HepG2 (cell line): ENCODE measurements around the gene ECE2. TPM values are rescaled to one million over a fixed set of nuclear protein-coding genes. Genes with fewer than 3 reads are reported as not detected.
A peak's percentile ranks its signal among the peaks of the same experiment; 100 is the strongest.

Source experiments
- ATAC-seq: fragments of 200-7000 bp; cut with Tn5 transposase; 3 replicates; pipeline ENCODE4 v1.9.1; 2020; ENCODE audit warnings: mild to moderate bottlenecking, moderate library complexity
- BruUV-seq: library from RNA; stranded (reverse); fragments of 400-500 nt; replicated peaks from 2 replicates; lab custom pipeline; 2021; lab: Mats Ljungman, UMichigan
- CTCF ChIA-PET: fragments of 300-600 bp; formaldehyde crosslinking; extraction: SDS; loops from one replicate; lab custom pipeline; 2021; ENCODE audit warnings: low total read pairs, inconsistent platforms, low intra/inter-chr PET ratio; lab: Yijun Ruan, JAX
- POLR2A ChIA-PET: fragments of 350-600 bp; sonication (Branson Sonifier 250); formaldehyde crosslinking; loops from one replicate; lab custom pipeline; 2020; ENCODE audit warnings: antibody characterized with exemption, inconsistent platforms; lab: Yijun Ruan, JAX
- DNase-seq: peaks from one replicate; pipeline ENCODE4 v3.0.0-alpha.2; 2015; ENCODE audit warnings: low spot score
- FAIRE-seq: peaks from 3 replicates; lab custom pipeline; 2011; peaks lifted over from hg19 to GRCh38; lab: Jason Lieb, UNC
- H2AFZ ChIP-seq: one replicate; pipeline ENCODE4 v1.6.1; 2011; ENCODE audit warnings: low read length, inconsistent platforms
- H3K27ac ChIP-seq: fragments of 300-600 bp; 3 replicates; pipeline ENCODE4 v1.8.0; 2011; ENCODE audit warnings: mixed run types, mild to moderate bottlenecking, mixed read lengths, low read length, inconsistent platforms; ENCODE audit not compliant: insufficient read depth; ENCODE audit errors: extremely low read length
- H3K27me3 ChIP-seq, 2 experiments: fragments of 200-600 bp in 1 of 2; 2 replicates in 1 of 2; 3 replicates in 1 of 2; pipeline versions ENCODE4 v1.6.0 to v1.8.0; 2011; ENCODE audit warnings: low read length in 2 of 2, mild to moderate bottlenecking in 2 of 2, moderate library complexity in 2 of 2, inconsistent platforms in 1 of 2; ENCODE audit not compliant: insufficient read depth in 2 of 2, control insufficient read depth in 1 of 2
- H3K36me3 ChIP-seq, 2 experiments: fragments of 200-600 bp in 1 of 2; replicated peaks in 1 of 2; 2 replicates in 1 of 2; 3 replicates in 1 of 2; pipeline versions ENCODE4 v1.5.1 to v1.8.0; 2011; ENCODE audit warnings: low read length in 2 of 2, inconsistent platforms in 1 of 2; ENCODE audit not compliant: insufficient read depth in 2 of 2, control insufficient read depth in 1 of 2
- H3K4me1 ChIP-seq: 2 replicates; pipeline ENCODE4 v1.5.1; 2012; ENCODE audit warnings: low read length, inconsistent platforms; ENCODE audit not compliant: insufficient read depth
- H3K4me2 ChIP-seq: 2 replicates; pipeline ENCODE4 v1.6.0; 2011; ENCODE audit warnings: low read depth, low read length, inconsistent platforms
- H3K4me3 ChIP-seq, 3 experiments: fragments of 200-600 bp in 1 of 3; sonication (generic), shearing (Covaris generic) in 1 of 3; replicated peaks in 1 of 3; 2 replicates each; pipeline ENCODE4 v1.5.1; 2011 to 2016; ENCODE audit warnings: low read length in 3 of 3, inconsistent platforms in 2 of 3, low read depth in 2 of 3, mild to moderate bottlenecking in 2 of 3, control low read depth in 1 of 3, mixed read lengths in 1 of 3; ENCODE audit not compliant: insufficient read depth in 1 of 3
- H3K79me2 ChIP-seq: one replicate; pipeline ENCODE4 v1.6.1; 2011; ENCODE audit warnings: low read length, inconsistent platforms; ENCODE audit not compliant: insufficient read depth
- H3K9ac ChIP-seq: 2 replicates; pipeline ENCODE4 v1.6.0; 2011; ENCODE audit warnings: mild to moderate bottlenecking, low read depth, low read length, inconsistent platforms; ENCODE audit not compliant: insufficient read depth
- H3K9me3 ChIP-seq: 2 replicates; pipeline ENCODE4 v1.5.1; 2012; ENCODE audit warnings: mild to moderate bottlenecking, low read length
- H4K20me1 ChIP-seq: 2 replicates; pipeline ENCODE4 v1.6.0; 2011; ENCODE audit warnings: inconsistent platforms, mild to moderate bottlenecking, low read length, moderate library complexity; ENCODE audit not compliant: insufficient read depth
- AGO2 ChIP-seq: fragments of 200-400 bp; formaldehyde crosslinking; optimal IDR thresholded peaks from 2 replicates; pipeline ENCODE3; 2017; ENCODE audit warnings: mild to moderate bottlenecking, low read depth, low read length, moderate library complexity
- ATF7-NPFF ChIP-seq: sonication (generic); formaldehyde crosslinking; IDR thresholded peaks from 2 replicates; pipeline ENCODE4 v1.8.1; 2023; ENCODE audit warnings: mild to moderate bottlenecking, low read depth, missing genetic modification reagents, moderate library complexity
- CENPBD1 ChIP-seq: sonication (generic); formaldehyde crosslinking; IDR thresholded peaks from 2 replicates; pipeline ENCODE4 v1.8.0; 2022; ENCODE audit warnings: missing genetic modification reagents, low read depth, mild to moderate bottlenecking, borderline replicate concordance
- FOXC1 ChIP-seq: sonication (generic); formaldehyde crosslinking; IDR thresholded peaks from 2 replicates; pipeline ENCODE4 v1.8.0; 2022; ENCODE audit warnings: mild to moderate bottlenecking, missing genetic modification reagents, borderline replicate concordance
- HNRNPH1 ChIP-seq: fragments of 200-400 bp; formaldehyde crosslinking; optimal IDR thresholded peaks from 2 replicates; pipeline ENCODE3; 2017; ENCODE audit warnings: mild to moderate bottlenecking, low read depth, low read length
- JUNB ChIP-seq: sonication (generic); formaldehyde crosslinking; IDR thresholded peaks from 2 replicates; pipeline ENCODE4 v1.8.0; 2022; ENCODE audit warnings: missing genetic modification reagents, mild to moderate bottlenecking, borderline replicate concordance
- MXD3 ChIP-seq: IDR thresholded peaks from 2 replicates; pipeline ENCODE4 v1.6.1; 2016; ENCODE audit warnings: mild to moderate bottlenecking, missing biosample characterization, missing genetic modification reagents
- NFE2 ChIP-seq: sonication (generic); formaldehyde crosslinking; IDR thresholded peaks from 2 replicates; pipeline ENCODE4 v1.4.0; 2020; ENCODE audit warnings: missing genetic modification reagents
- NR2F6 ChIP-seq, 2 experiments: IDR thresholded peaks; 2 replicates each; pipeline ENCODE4 v1.6.1; 2016; ENCODE audit warnings: antibody characterized with exemption in 1 of 2, mild to moderate bottlenecking in 1 of 2
- PRMT3 ChIP-seq: sonication (generic); formaldehyde crosslinking; IDR thresholded peaks from 2 replicates; pipeline ENCODE4 v1.8.1; 2022; ENCODE audit warnings: low read depth, mild to moderate bottlenecking, moderate library complexity, missing genetic modification reagents, borderline replicate concordance
- SKIL ChIP-seq: sonication (generic); formaldehyde crosslinking; IDR thresholded peaks from 2 replicates; pipeline ENCODE4 v1.8.0; 2022; ENCODE audit warnings: missing genetic modification reagents, mild to moderate bottlenecking, moderate library complexity, borderline replicate concordance
- ZC3H4 ChIP-seq: sonication (generic); formaldehyde crosslinking; IDR thresholded peaks from 2 replicates; pipeline ENCODE4 v1.4.0; 2020; ENCODE audit warnings: missing genetic modification reagents, borderline replicate concordance
- ZFX ChIP-seq: sonication (generic); formaldehyde crosslinking; IDR thresholded peaks from 2 replicates; pipeline ENCODE4 v1.4.0; 2020; ENCODE audit warnings: mild to moderate bottlenecking, low read depth, missing genetic modification reagents, moderate library complexity
- ZNF253 ChIP-seq: sonication (generic); formaldehyde crosslinking; IDR thresholded peaks from 2 replicates; pipeline ENCODE4 v1.8.0; 2022; ENCODE audit warnings: mild to moderate bottlenecking, missing genetic modification reagents, borderline replicate concordance
- ZNF557 ChIP-seq: sonication (generic); formaldehyde crosslinking; IDR thresholded peaks from 2 replicates; pipeline ENCODE4 v1.4.0; 2020; ENCODE audit warnings: missing genetic modification reagents
- ZNF703 ChIP-seq: sonication (generic); formaldehyde crosslinking; IDR thresholded peaks from 2 replicates; pipeline ENCODE4 v1.5.1; 2020; ENCODE audit warnings: missing genetic modification reagents, mild to moderate bottlenecking, moderate library complexity, borderline replicate concordance
- WGBS: methylation state at CpG from one replicate; pipeline ENCODE4 v1.1.6; 2017; ENCODE audit warnings: low lambda C conversion rate; 5-methylcytosine and 5-hydroxymethylcytosine counted together
- in situ Hi-C: cut with HindIII; loops from 2 replicates; pipeline ENCODE4 v1.10.0; 2017; ENCODE audit warnings: low pct_unique_long_range_greater_than_20kb; ENCODE audit not compliant: extremely low pct_ligation_motif_present
- intact Hi-C: fragments of 100-400 bp; cut with micrococcal nuclease; formaldehyde crosslinking; loops from one replicate; pipeline ENCODE4 v1.10.0; 2022; ENCODE audit not compliant: unreplicated experiment
- polyA plus RNA-seq, 8 experiments: library from polyadenylated mRNA; depleted of rRNA in 3 of 8; stranded (reverse) in 7 of 8; unstranded in 1 of 8; fragments of >200 nt; fragmentation: Illumina TruSeq in 4 of 8; extraction: Trizol in 4 of 8; gene quantifications; 2 replicates each; pipeline versions ENCODE4 v1.2.1 to v1.2.3, GENCODE V29; 2011 to 2016; ENCODE audit warnings: low read depth in 4 of 8, missing spikeins in 1 of 8, mixed read lengths in 1 of 8; ENCODE audit not compliant: insufficient read depth in 1 of 8
- total RNA-seq, 5 experiments: library from RNA; depleted of rRNA; stranded (reverse); fragments of >200 nt; fragmentation: Illumina TruSeq; extraction: Trizol; gene quantifications; 2 replicates each; pipeline ENCODE4 v1.2.3, GENCODE V29; 2016; ENCODE audit warnings: low read depth in 1 of 5

ECE2 gene
- total and polyA plus RNA-seq, 2 of the 13 experiments (the other 11 are each of a cell fraction or from before 2014, with no cell fraction given), result not detected

- in situ Hi-C loops, result no loop called here
- no peaks in the 10 kb centered on the region for H3K9me3 ChIP-seq
- no peak overlapping the region for H3K4me3 ChIP-seq
- BruUV-seq, result no TSS peak
- peaks cover 14% of the 10 kb centered on the region for H3K79me2 ChIP-seq
- no peak overlapping the region for H3K4me2 ChIP-seq
- intact Hi-C loops, result no loop called here
- 94% methylated on average over 30 of the region's 37 CpGs for WGBS
- POLR2A ChIA-PET, result interaction anchor here (1.5 kb wide), 1 partner anchor 24 kb away, joined by 3 read pairs; no protein-coding TSS in a partner anchor
- no peak for DNase-seq
- H3K9ac ChIP-seq, result no peak overlapping the region
- H4K20me1 ChIP-seq, result peaks cover 19% of the 10 kb centered on the region; the same call in 1 of the 2 replicates
- ATAC-seq, result no peak
- H3K36me3 ChIP-seq, result peaks cover 12 to 26% of the 10 kb centered on the region in 2 experiments; a peak in 4 of 5 replicates
- no peaks in the 10 kb centered on the region; a peak in 1 of 5 replicates for H3K27me3 ChIP-seq
- no peak for TF ChIP-seq PRMT3
- TF ChIP-seq ZC3H4 (CRISPR knock-in tag), result no peak
- TF ChIP-seq AGO2, result peak; percentile 51
- no peak for TF ChIP-seq NFE2 (CRISPR knock-in tag)
- TF ChIP-seq, all 625 proteins: peak for 1
- CTCF ChIA-PET, result no interaction called here
- FAIRE-seq, result no peak
- Histone ChIP-seq H3K4me1 (peaks cover 18% of the 10 kb centered on the region), H3K27ac (no peak overlapping the region), H2AFZ (no peak overlapping the region)
Measured at GRCh38 chr3:184338511-184338945, 62.7 kb downstream of the ECE2 start.

- in situ Hi-C loops (no loop called here), intact Hi-C loops (no loop called here)
- Histone ChIP-seq H3K79me2 (peaks cover 14% of the 10 kb centered on the region), H2AFZ (no peak overlapping the region), H3K4me1 (peaks cover 18% of the 10 kb centered on the region), H4K20me1 (peaks cover 15% of the 10 kb centered on the region; the same call in 1 of the 2 replicates), H3K27ac (no peak overlapping the region), H3K27me3 (no peaks in the 10 kb centered on the region; a peak in 1 of 5 replicates), H3K36me3 (peaks cover 8 to 22% of the 10 kb centered on the region in 2 experiments; a peak in 4 of 5 replicates), H3K9me3 (no peaks in the 10 kb centered on the region), H3K4me3 (no peak overlapping the region), H3K4me2 (no peak overlapping the region), H3K9ac (no peak overlapping the region)
- ATAC-seq, result no peak
- 90% methylated on average over 8 of the region's 8 CpGs for WGBS
- no peak for FAIRE-seq
- no TSS peak for BruUV-seq
- DNase-seq, result no peak
- ChIA-PET POLR2A (interaction anchor here (1.5 kb wide), 1 partner anchor 23 kb away, joined by 3 read pairs; no protein-coding TSS in a partner anchor), CTCF (no interaction called here)
- TF ChIP-seq MXD3 (CRISPR knock-in tag) (no peak), ATF7-NPFF (no peak), HNRNPH1 (no peak), NR2F6 (IDR thresholded peaks at IDR 0.05) (no peak), NR2F6 (CRISPR knock-in tag; IDR thresholded peaks at IDR 0.05) (no peak), ZNF703 (CRISPR knock-in tag) (no peak), FOXC1 (CRISPR knock-in tag) (no peak), SKIL (CRISPR knock-in tag) (no peak), ZFX (no peak), JUNB (CRISPR knock-in tag) (no peak), ZNF253 (no peak), CENPBD1 (CRISPR knock-in tag) (no peak), ZNF557 (CRISPR knock-in tag) (no peak)
Measured at GRCh38 chr3:184339001-184339400, 63.2 kb downstream of the ECE2 start.
